Tibial artery (tissue), 4 donors: ENCODE measurements around the gene HPCAL4.

Experiments
- DNase-seq, 2 donors: peaks; one replicate each; pipeline ENCODE4 v3.0.0-alpha.2; 2019
- H3K27ac ChIP-seq, 2 donors: fragments of 200-600 bp; sonication (generic) in 1 of 2; 1 replicate in 1 of 2; 2 replicates in 1 of 2; pipeline ENCODE4 v1.5.1; 2018 to 2019; ENCODE audit warnings: mild to moderate bottlenecking in 1 of 2
- H3K27me3 ChIP-seq, 2 donors: fragments of 200-600 bp; sonication (generic) in 1 of 2; one replicate each; pipeline versions ENCODE4 v1.5.1 to v1.6.0; 2016 to 2019
- H3K36me3 ChIP-seq, 3 donors: fragments of 200-600 bp; sonication (generic) in 2 of 3; one replicate each; pipeline ENCODE4 v1.5.1; 2016 to 2019; ENCODE audit warnings: mild to moderate bottlenecking in 2 of 3
- H3K4me1 ChIP-seq, 4 donors: fragments of 200-600 bp; sonication (generic) in 2 of 4; 1 replicate in 3 of 4; 2 replicates in 1 of 4; pipeline ENCODE4 v1.5.1; 2016 to 2019
- H3K4me3 ChIP-seq, 2 donors: fragments of 200-600 bp; sonication (generic) in 1 of 2; 1 replicate in 1 of 2; 2 replicates in 1 of 2; pipeline ENCODE4 v1.5.1; 2018 to 2019; ENCODE audit warnings: mild to moderate bottlenecking in 2 of 2
- H3K9me3 ChIP-seq, 3 donors: fragments of 200-600 bp; sonication (generic) in 1 of 3; one replicate each; pipeline ENCODE4 v1.5.1; 2016 to 2019
- intact Hi-C: fragments of 100-400 bp; cut with DNase I; formaldehyde crosslinking; loops from one replicate; pipeline ENCODE4 v1.15.0; 2023; ENCODE audit warnings: low total_unique reads
- TF ChIP-seq, protein P1 (sequence below), 2 experiments: fragments of 200-600 bp in 1 of 2; fragments of 450-650 bp in 1 of 2; IDR thresholded peaks; one replicate each; pipeline ENCODE4 v1.5.1; 2017 to 2019; ENCODE audit warnings: antibody characterized with exemption in 2 of 2, mild to moderate bottlenecking in 1 of 2, moderate library complexity in 1 of 2

Gene HPCAL4

GRCh38 chr1:39678889-39679288, 12.3 kb downstream of the HPCAL4 start:
- DNase-seq, result no peak
- Histone ChIP-seq H3K36me3 (no peaks in the 10 kb centered on the region), H3K9me3 (no peaks in the 10 kb centered on the region), H3K27ac (no peak overlapping the region), H3K4me1 (no peaks in the 10 kb centered on the region), H3K4me3 (no peak overlapping the region), H3K27me3 (peaks cover 0 to 36% of the 10 kb centered on the region in 2 donors)
- TF ChIP-seq, protein P1, sequence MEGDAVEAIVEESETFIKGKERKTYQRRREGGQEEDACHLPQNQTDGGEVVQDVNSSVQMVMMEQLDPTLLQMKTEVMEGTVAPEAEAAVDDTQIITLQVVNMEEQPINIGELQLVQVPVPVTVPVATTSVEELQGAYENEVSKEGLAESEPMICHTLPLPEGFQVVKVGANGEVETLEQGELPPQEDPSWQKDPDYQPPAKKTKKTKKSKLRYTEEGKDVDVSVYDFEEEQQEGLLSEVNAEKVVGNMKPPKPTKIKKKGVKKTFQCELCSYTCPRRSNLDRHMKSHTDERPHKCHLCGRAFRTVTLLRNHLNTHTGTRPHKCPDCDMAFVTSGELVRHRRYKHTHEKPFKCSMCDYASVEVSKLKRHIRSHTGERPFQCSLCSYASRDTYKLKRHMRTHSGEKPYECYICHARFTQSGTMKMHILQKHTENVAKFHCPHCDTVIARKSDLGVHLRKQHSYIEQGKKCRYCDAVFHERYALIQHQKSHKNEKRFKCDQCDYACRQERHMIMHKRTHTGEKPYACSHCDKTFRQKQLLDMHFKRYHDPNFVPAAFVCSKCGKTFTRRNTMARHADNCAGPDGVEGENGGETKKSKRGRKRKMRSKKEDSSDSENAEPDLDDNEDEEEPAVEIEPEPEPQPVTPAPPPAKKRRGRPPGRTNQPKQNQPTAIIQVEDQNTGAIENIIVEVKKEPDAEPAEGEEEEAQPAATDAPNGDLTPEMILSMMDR (IDR thresholded peaks at IDR 0.05), result no peak
- intact Hi-C loops, result no loop called here

DNA sequence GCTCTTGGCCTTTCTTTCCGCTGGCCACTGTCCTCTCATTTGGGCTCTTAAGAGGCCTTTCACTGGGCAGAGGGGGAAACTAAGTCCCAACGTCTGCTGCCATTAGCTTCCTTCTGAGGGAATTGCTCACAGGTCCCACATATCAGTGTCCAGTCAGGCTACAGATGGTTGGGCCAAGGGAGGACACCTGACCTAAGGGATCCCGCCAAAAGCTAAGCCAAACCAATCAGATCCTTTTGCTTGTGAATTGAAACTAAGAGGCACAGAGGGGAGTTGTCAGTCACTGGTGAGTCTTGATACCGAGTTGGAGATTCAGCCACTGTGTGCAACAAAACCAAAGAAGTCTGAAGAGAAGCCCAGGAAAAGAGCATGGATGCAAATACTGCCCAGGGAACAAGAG, 13.6 kb downstream of the HPCAL4 start:
- intact Hi-C loops, result no loop called here
- no peak for DNase-seq
- no peak overlapping the region for H3K27ac ChIP-seq

DNA sequence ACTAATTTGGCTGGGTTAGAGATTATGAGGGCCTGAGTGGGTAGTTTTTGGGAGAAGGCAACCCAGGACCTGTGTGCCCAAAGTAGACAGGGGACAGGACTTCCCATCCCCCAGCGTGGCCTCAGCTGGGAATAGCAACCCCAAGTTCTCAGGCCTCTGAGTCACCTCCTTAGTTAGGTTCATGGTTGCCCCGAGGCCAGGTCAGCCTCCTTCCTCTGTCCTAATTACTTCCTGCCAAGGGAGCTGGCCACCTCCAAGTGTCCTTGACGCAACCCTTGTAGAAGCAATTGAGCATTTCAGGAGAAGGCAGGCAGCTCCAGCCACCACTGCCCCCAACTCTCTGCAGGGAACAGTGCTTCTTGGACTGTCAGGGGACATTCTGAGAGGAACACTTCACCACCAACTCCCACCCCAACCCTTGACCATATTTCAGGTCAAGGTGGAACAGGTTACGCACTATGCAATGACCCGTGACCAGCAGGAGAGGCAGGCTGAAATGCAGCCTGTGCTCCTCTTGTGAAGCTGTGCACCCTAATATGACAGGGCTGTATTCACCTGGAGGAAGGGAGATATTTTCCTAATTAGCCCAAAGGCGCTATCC, 14.2 kb downstream of the HPCAL4 start:
- H3K27me3 ChIP-seq, result peaks cover 0 to 17% of the 10 kb centered on the region in 2 donors
- H3K4me1 ChIP-seq, result peaks cover 0 to 6% (median 4%) of the 10 kb centered on the region in 4 donors
- intact Hi-C loops, result no loop called here
- H3K9me3 ChIP-seq, result no peaks in the 10 kb centered on the region
- no peaks in the 10 kb centered on the region for H3K36me3 ChIP-seq
- TF ChIP-seq, protein P1 (IDR thresholded peaks at IDR 0.05), result no peak
- H3K4me3 ChIP-seq, result no peak overlapping the region
- no peak overlapping the region for H3K27ac ChIP-seq
- DNase-seq, result no peak

More for the DNA sequence above, 13.6 kb downstream of the HPCAL4 start:
- peaks cover 0 to under 1% (median 0%) of the 10 kb centered on the region in 4 donors for H3K4me1 ChIP-seq
- H3K9me3 ChIP-seq, result no peaks in the 10 kb centered on the region
- H3K4me3 ChIP-seq, result no peak overlapping the region
- TF ChIP-seq, protein P1 (IDR thresholded peaks at IDR 0.05), result no peak
- peaks cover 0 to 23% of the 10 kb centered on the region in 2 donors for H3K27me3 ChIP-seq
- no peaks in the 10 kb centered on the region for H3K36me3 ChIP-seq

DNA sequence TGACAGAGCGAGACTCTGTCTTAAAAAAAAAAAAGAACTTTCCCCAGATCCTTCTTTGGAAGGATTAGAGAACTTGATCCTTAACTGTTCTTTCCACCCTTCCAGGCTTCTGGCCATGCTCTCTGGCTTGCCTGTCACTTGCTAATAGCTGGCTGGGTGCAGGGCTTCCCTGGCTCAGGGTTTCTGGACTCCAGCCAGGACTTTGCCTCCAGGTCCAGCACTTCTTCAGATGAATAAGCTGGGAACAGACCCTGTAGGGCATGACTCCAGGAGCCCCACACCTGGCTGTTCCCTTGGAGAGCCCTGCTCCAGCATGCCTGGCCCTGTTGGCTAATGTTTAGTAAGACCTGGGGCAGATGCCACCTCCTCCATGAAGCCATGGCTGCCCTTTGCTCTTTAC, 16.0 kb downstream of the HPCAL4 start:
- intact Hi-C loops, result no loop called here
- H3K36me3 ChIP-seq, result no peaks in the 10 kb centered on the region
- DNase-seq, result no peak
- no peak overlapping the region for H3K27ac ChIP-seq
- no peaks in the 10 kb centered on the region for H3K9me3 ChIP-seq
- TF ChIP-seq, protein P1 (IDR thresholded peaks at IDR 0.05), result no peak
- H3K4me3 ChIP-seq, result no peak overlapping the region
- H3K27me3 ChIP-seq, result peaks cover 0 to 6% of the 10 kb centered on the region in 2 donors
- H3K4me1 ChIP-seq, result peaks cover 0 to 21% (median 16%) of the 10 kb centered on the region in 4 donors

DNA sequence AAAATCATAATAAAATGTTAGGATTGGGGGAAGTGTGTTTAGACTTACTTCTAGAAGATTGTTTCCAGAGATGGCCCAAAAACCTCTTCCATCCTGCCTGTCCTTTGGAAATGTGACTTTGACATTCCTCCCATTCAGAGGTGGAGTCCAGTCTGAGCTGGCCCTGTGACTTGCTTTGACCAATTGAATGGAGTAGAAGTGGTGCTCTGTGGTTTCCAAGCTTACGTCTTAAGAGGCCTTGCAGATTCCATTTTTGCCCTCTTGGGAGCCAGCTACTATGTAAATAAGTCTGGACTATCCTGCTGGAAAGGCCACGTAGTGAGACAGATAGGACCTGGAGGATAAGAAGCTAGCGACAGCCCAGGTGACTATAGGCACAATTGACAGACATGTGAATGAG, 18.0 kb downstream of the HPCAL4 start:
- Histone ChIP-seq H3K36me3 (no peaks in the 10 kb centered on the region), H3K27me3 (no peaks in the 10 kb centered on the region), H3K9me3 (no peaks in the 10 kb centered on the region), H3K4me3 (no peak overlapping the region), H3K4me1 (peaks cover 0 to 21% (median 16%) of the 10 kb centered on the region in 4 donors), H3K27ac (no peak overlapping the region)
- intact Hi-C loops, result no loop called here
- TF ChIP-seq, protein P1 (IDR thresholded peaks at IDR 0.05), result no peak
- DNase-seq, result no peak
